Measurements from ENCODE around the gene FAM120A.
"Not testable (repeated sequence)": the region's sequence is repeated elsewhere in the genome, so short reads cannot be mapped to it uniquely, and the experiment has no call there.

The FAM120A gene

GRCh38 chr9:93437996-93438395, 13.5 kb upstream of the FAM120A start:
- Histone ChIP-seq H3K14ac (ENCODE audit: low read length) (no peak overlapping the region), H2BK12ac (ENCODE audit: low read length) (no peak overlapping the region), H3K4me3 (ENCODE audit: low read length in 2 of 2) (no peak overlapping the region), H3K4me2 (ENCODE audit: insufficient read depth, low read length, poor library complexity, severe bottlenecking) (no peak overlapping the region), H2AK5ac (ENCODE audit: low read depth, low read length) (no peak overlapping the region), H3K79me1 (ENCODE audit: low read depth, low read length) (no peaks in the 10 kb centered on the region), H2BK5ac (ENCODE audit: low read length) (no peak overlapping the region), H3K27ac (replicated peaks; ENCODE audit: low read length) (no peak overlapping the region), H3K9me3 (replicated peaks in 1 of 2; ENCODE audit: control insufficient read depth in 2 of 2, insufficient read depth in 1 of 2, low read depth in 1 of 2, low read length in 2 of 2) (peaks cover 0 to 9% of the 10 kb centered on the region in 2 donors), H2BK120ac (ENCODE audit: low read depth, low read length) (no peak overlapping the region), H3K23ac (ENCODE audit: low read depth, low read length, poor library complexity) (no peak overlapping the region), H2AFZ (ENCODE audit: low read length) (no peak overlapping the region), H4K8ac (ENCODE audit: low read depth, low read length) (no peak overlapping the region), H2BK15ac (ENCODE audit: low read length) (no peak overlapping the region), H4K91ac (ENCODE audit: low read depth, low read length, poor library complexity) (no peak overlapping the region), H3K27me3 (ENCODE audit: control insufficient read depth in 3 of 3, insufficient read depth in 3 of 3, low read depth in 1 of 3, low read length in 3 of 3) (no peaks in the 10 kb centered on the region), H3K18ac (ENCODE audit: low read length) (no peak overlapping the region), H3K9ac (ENCODE audit: low read depth, low read length, poor library complexity) (no peak overlapping the region), H3K4ac (ENCODE audit: low read length) (no peak overlapping the region), H3K36me3 (replicated peaks in 1 of 2; ENCODE audit: control insufficient read depth in 2 of 2, insufficient read depth in 2 of 2, low read length in 2 of 2) (no peaks in the 10 kb centered on the region), H3K4me1 (ENCODE audit: control insufficient read depth in 2 of 2, insufficient read depth in 1 of 2, low read depth in 1 of 2, low read length in 2 of 2) (peaks cover 3 to 15% of the 10 kb centered on the region in 2 donors)
- DNase-seq (ENCODE audit: low spot score): no peak
- WGBS, 2 donors (ENCODE audit: extremely low coverage in 2 of 2, insufficient read length in 2 of 2, insufficient replicate concordance in 1 of 2): no CpG with 5 or more reads among the region's 2 CpGs

DNA sequence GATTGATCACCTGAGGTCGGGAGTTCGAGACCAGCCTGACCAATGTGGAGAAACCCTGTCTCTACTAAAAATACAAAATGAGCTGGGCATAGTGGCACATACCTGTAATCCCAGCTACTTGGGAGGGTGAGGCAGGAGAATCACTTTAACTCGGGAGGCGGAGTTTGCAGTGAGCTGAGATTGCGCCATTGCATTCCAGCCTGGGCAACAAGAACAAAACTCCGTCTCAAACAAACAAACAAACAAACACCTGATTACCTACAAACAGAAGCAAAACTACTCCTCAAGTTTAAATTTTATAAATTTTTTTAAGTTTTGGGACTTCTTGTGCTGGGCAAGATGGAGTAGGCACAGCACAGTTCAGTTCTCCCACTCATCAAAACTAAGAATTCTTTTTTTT, 12.2 kb upstream of the FAM120A start:
- not testable (repeated sequence) for H3K79me1 ChIP-seq (ENCODE audit: low read depth, low read length); H3K9ac ChIP-seq (ENCODE audit: low read depth, low read length, poor library complexity); H3K36me3 ChIP-seq (replicated peaks in 1 of 2; ENCODE audit: control insufficient read depth in 2 of 2, insufficient read depth in 2 of 2, low read length in 2 of 2); H3K27me3 ChIP-seq (ENCODE audit: control insufficient read depth in 3 of 3, insufficient read depth in 3 of 3, low read depth in 1 of 3, low read length in 3 of 3); H2BK15ac ChIP-seq (ENCODE audit: low read length); H2AFZ ChIP-seq (ENCODE audit: low read length); H2BK5ac ChIP-seq (ENCODE audit: low read length); H3K18ac ChIP-seq (ENCODE audit: low read length); H3K14ac ChIP-seq (ENCODE audit: low read length); H3K4ac ChIP-seq (ENCODE audit: low read length); H4K8ac ChIP-seq (ENCODE audit: low read depth, low read length); H2AK5ac ChIP-seq (ENCODE audit: low read depth, low read length); H3K4me3 ChIP-seq (ENCODE audit: low read length in 2 of 2); H2BK120ac ChIP-seq (ENCODE audit: low read depth, low read length); DNase-seq (ENCODE audit: low spot score); H3K27ac ChIP-seq (replicated peaks; ENCODE audit: low read length); H3K9me3 ChIP-seq (replicated peaks in 1 of 2; ENCODE audit: control insufficient read depth in 2 of 2, insufficient read depth in 1 of 2, low read depth in 1 of 2, low read length in 2 of 2); H2BK12ac ChIP-seq (ENCODE audit: low read length); H3K23ac ChIP-seq (ENCODE audit: low read depth, low read length, poor library complexity); H4K91ac ChIP-seq (ENCODE audit: low read depth, low read length, poor library complexity); H3K4me2 ChIP-seq (ENCODE audit: insufficient read depth, low read length, poor library complexity, severe bottlenecking)
- no CpG with 5 or more reads among the region's 6 CpGs for WGBS, 2 donors (ENCODE audit: extremely low coverage in 2 of 2, insufficient read length in 2 of 2, insufficient replicate concordance in 1 of 2)
- H3K4me1 ChIP-seq (ENCODE audit: control insufficient read depth in 2 of 2, insufficient read depth in 1 of 2, low read depth in 1 of 2, low read length in 2 of 2): peaks cover 3 to 15% of the 10 kb centered on the region in 2 donors

- Histone ChIP-seq H3K4ac (ENCODE audit: low read length) (no peak overlapping the region), H2AK5ac (ENCODE audit: low read depth, low read length) (no peak overlapping the region), H3K79me1 (ENCODE audit: low read depth, low read length) (no peaks in the 10 kb centered on the region), H2BK5ac (ENCODE audit: low read length) (no peak overlapping the region), H2BK15ac (ENCODE audit: low read length) (no peak overlapping the region), H2AFZ (ENCODE audit: low read length) (no peak overlapping the region), H3K9ac (ENCODE audit: low read depth, low read length, poor library complexity) (no peak overlapping the region), H4K91ac (ENCODE audit: low read depth, low read length, poor library complexity) (no peak overlapping the region), H4K8ac (ENCODE audit: low read depth, low read length) (no peak overlapping the region), H3K14ac (ENCODE audit: low read length) (no peak overlapping the region), H3K27ac (replicated peaks; ENCODE audit: low read length) (no peak overlapping the region), H3K4me2 (ENCODE audit: insufficient read depth, low read length, poor library complexity, severe bottlenecking) (no peak overlapping the region), H3K9me3 (replicated peaks in 1 of 2; ENCODE audit: control insufficient read depth in 2 of 2, insufficient read depth in 1 of 2, low read depth in 1 of 2, low read length in 2 of 2) (peaks cover 2 to 4% of the 10 kb centered on the region in 2 donors), H2BK120ac (ENCODE audit: low read depth, low read length) (no peak overlapping the region), H3K18ac (ENCODE audit: low read length) (no peak overlapping the region), H3K4me1 (ENCODE audit: control insufficient read depth in 2 of 2, insufficient read depth in 1 of 2, low read depth in 1 of 2, low read length in 2 of 2) (peaks cover 3 to 15% of the 10 kb centered on the region in 2 donors), H3K27me3 (ENCODE audit: control insufficient read depth in 3 of 3, insufficient read depth in 3 of 3, low read depth in 1 of 3, low read length in 3 of 3) (no peaks in the 10 kb centered on the region), H2BK12ac (ENCODE audit: low read length) (no peak overlapping the region), H3K36me3 (replicated peaks in 1 of 2; ENCODE audit: control insufficient read depth in 2 of 2, insufficient read depth in 2 of 2, low read length in 2 of 2) (peaks cover 1 to 5% of the 10 kb centered on the region in 2 donors), H3K23ac (ENCODE audit: low read depth, low read length, poor library complexity) (no peak overlapping the region), H3K4me3 (ENCODE audit: low read length in 2 of 2) (no peak overlapping the region)
- DNase-seq (ENCODE audit: low spot score): no peak
- WGBS, 2 donors (ENCODE audit: extremely low coverage in 2 of 2, insufficient read length in 2 of 2, insufficient replicate concordance in 1 of 2): no CpG with 5 or more reads among the region's 8 CpGs
Measured at GRCh38 chr9:93440896-93441580, 10.4 kb upstream of the FAM120A start.

DNA sequence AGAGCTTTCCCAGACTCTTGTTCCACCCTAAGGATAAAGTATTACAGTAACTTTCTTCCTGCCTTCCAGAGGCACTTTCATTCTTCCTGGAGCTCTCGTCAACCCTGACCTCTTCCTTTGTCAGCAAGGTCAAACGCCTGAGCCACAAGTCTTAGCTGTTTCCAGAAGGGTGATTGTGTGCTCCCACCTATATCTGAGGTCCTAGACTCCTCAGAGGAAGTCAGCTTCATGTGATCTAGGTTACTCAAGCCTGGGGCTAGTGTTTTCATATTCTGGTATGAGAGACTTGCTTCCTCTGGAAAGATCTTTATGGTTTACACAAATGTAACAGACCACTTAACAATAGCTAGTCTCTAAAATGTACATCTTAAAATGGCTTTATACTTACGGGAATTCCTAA, 5.4 kb upstream of the FAM120A start:
- Histone ChIP-seq H4K8ac (ENCODE audit: low read depth, low read length) (no peak overlapping the region), H2BK12ac (ENCODE audit: low read length) (no peak overlapping the region), H3K18ac (ENCODE audit: low read length) (no peak overlapping the region), H3K4me2 (ENCODE audit: insufficient read depth, low read length, poor library complexity, severe bottlenecking) (no peak overlapping the region), H3K4me1 (ENCODE audit: control insufficient read depth in 2 of 2, insufficient read depth in 1 of 2, low read depth in 1 of 2, low read length in 2 of 2) (peaks cover 0 to 2% of the 10 kb centered on the region in 2 donors), H3K23ac (ENCODE audit: low read depth, low read length, poor library complexity) (no peak overlapping the region), H3K27me3 (ENCODE audit: control insufficient read depth in 3 of 3, insufficient read depth in 3 of 3, low read depth in 1 of 3, low read length in 3 of 3) (no peaks in the 10 kb centered on the region), H2BK15ac (ENCODE audit: low read length) (no peak overlapping the region), H2BK120ac (ENCODE audit: low read depth, low read length) (no peak overlapping the region), H3K4me3 (ENCODE audit: low read length in 2 of 2) (no peak overlapping the region), H2AK5ac (ENCODE audit: low read depth, low read length) (no peak overlapping the region), H3K9me3 (replicated peaks in 1 of 2; ENCODE audit: control insufficient read depth in 2 of 2, insufficient read depth in 1 of 2, low read depth in 1 of 2, low read length in 2 of 2) (peaks cover 2 to 6% of the 10 kb centered on the region in 2 donors), H3K9ac (ENCODE audit: low read depth, low read length, poor library complexity) (no peak overlapping the region), H3K27ac (replicated peaks; ENCODE audit: low read length) (no peak overlapping the region), H3K14ac (ENCODE audit: low read length) (no peak overlapping the region), H2BK5ac (ENCODE audit: low read length) (no peak overlapping the region), H2AFZ (ENCODE audit: low read length) (no peak overlapping the region), H3K4ac (ENCODE audit: low read length) (no peak overlapping the region), H3K36me3 (replicated peaks in 1 of 2; ENCODE audit: control insufficient read depth in 2 of 2, insufficient read depth in 2 of 2, low read length in 2 of 2) (peaks cover 16 to 45% of the 10 kb centered on the region in 2 donors), H4K91ac (ENCODE audit: low read depth, low read length, poor library complexity) (no peak overlapping the region), H3K79me1 (ENCODE audit: low read depth, low read length) (peaks cover 3% of the 10 kb centered on the region)
- WGBS, 2 donors (ENCODE audit: extremely low coverage in 2 of 2, insufficient read length in 2 of 2, insufficient replicate concordance in 1 of 2): no CpG with 5 or more reads among the region's 3 CpGs
- DNase-seq (ENCODE audit: low spot score): no peak

All from neuronal stem cell (in vitro differentiated cells).